Measurements from ENCODE around the gene HEG1. TPM values are rescaled to one million over a fixed set of nuclear protein-coding genes. Genes with fewer than 3 reads are reported as not detected.

HEG1 gene
- total and polyA plus RNA-seq, 2 of the 13 experiments (the other 11 are each of a cell fraction or from before 2014, with no cell fraction given): 10.7 to 18.2 TPM

DNA sequence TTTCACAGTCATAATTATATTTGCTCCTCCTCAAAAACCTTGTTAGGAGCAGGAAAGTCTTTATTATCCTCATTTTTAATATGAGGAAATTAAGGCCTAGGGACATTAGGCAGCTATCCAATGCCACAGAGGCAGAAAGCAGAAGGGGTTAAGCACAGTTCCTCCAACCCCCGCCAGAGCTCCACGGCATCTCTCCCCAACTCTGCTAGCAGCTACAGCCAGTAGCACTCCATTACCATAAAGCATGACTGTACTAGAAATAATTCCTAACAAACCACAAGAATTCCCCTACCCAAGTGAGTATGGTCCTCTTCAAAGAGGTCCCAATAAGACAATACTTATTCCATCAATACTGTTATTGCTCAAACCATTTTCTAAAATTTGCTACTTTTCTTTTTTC lies 9.8 kb downstream of the HEG1 start:
- ChIA-PET CTCF (ENCODE audit: low intra/inter-chr PET ratio, low total read pairs) (no interaction called here), POLR2A (no interaction called here)
- peaks cover 23% of the 10 kb centered on the region for H3K4me1 ChIP-seq (ENCODE audit: insufficient read depth, low read length)
- H3K4me3 ChIP-seq (replicated peaks in 1 of 3; ENCODE audit: insufficient read depth in 1 of 3, low read depth in 2 of 3, low read length in 3 of 3): no peak overlapping the region
- peaks cover 10% of the 10 kb centered on the region; the same call in 1 of the 2 replicates for H4K20me1 ChIP-seq (ENCODE audit: insufficient read depth, low read length)
- TF ChIP-seq BHLHE40 (IDR thresholded peaks at IDR 0.05; ENCODE audit: low read length) (no peak), ZIK1 (CRISPR knock-in tag; IDR thresholded peaks at IDR 0.05; ENCODE audit: borderline replicate concordance, low read depth) (no peak), EP300 (IDR thresholded peaks at IDR 0.05; ENCODE audit: low read depth in 2 of 2, low read length in 2 of 2) (no peak), EP300 (CRISPR knock-in tag; IDR thresholded peaks at IDR 0.05; ENCODE audit: borderline replicate concordance) (no peak), POLR2G (IDR thresholded peaks at IDR 0.05; ENCODE audit: low read depth, low read length) (no peak), ZNF430 (CRISPR knock-in tag; IDR thresholded peaks at IDR 0.05) (no peak), NFATC3 (CRISPR knock-in tag; IDR thresholded peaks at IDR 0.05) (no peak), ATF1 (CRISPR knock-in tag; IDR thresholded peaks at IDR 0.05) (no peak), ERF (CRISPR knock-in tag; IDR thresholded peaks at IDR 0.05) (no peak), RARG (CRISPR knock-in tag; IDR thresholded peaks at IDR 0.05; ENCODE audit: low read depth) (no peak), ZC3H4 (CRISPR knock-in tag; IDR thresholded peaks at IDR 0.05; ENCODE audit: borderline replicate concordance) (no peak), KAT8 (CRISPR knock-in tag; IDR thresholded peaks at IDR 0.05) (no peak), CBX5 (CRISPR knock-in tag; IDR thresholded peaks at IDR 0.05; ENCODE audit: borderline replicate concordance) (no peak), KLF13 (CRISPR knock-in tag; IDR thresholded peaks at IDR 0.05) (no peak)
- TF ChIP-seq, protein P1, sequence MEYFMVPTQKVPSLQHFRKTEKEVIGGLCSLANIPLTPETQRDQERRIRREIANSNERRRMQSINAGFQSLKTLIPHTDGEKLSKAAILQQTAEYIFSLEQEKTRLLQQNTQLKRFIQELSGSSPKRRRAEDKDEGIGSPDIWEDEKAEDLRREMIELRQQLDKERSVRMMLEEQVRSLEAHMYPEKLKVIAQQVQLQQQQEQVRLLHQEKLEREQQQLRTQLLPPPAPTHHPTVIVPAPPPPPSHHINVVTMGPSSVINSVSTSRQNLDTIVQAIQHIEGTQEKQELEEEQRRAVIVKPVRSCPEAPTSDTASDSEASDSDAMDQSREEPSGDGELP (IDR thresholded peaks at IDR 0.05; ENCODE audit: borderline replicate concordance, low read depth): no peak
- TF ChIP-seq, protein P2, sequence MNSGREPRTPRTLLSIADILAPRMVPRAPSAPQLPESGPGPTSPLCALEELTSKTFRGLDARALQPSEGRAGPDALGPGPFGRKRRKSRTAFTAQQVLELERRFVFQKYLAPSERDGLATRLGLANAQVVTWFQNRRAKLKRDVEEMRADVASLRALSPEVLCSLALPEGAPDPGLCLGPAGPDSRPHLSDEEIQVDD (CRISPR knock-in tag; IDR thresholded peaks at IDR 0.05; ENCODE audit: borderline replicate concordance): no peak
- no peak overlapping the region for H3K27ac ChIP-seq (ENCODE audit: extremely low read length, insufficient read depth, low read length)
- no peak overlapping the region for H3K9ac ChIP-seq (ENCODE audit: insufficient read depth, low read depth, low read length)
- FAIRE-seq (no peak), DNase-seq (ENCODE audit: low spot score) (no peak), ATAC-seq (no peak)
- H3K36me3 ChIP-seq (replicated peaks in 1 of 2; ENCODE audit: control insufficient read depth in 1 of 2, insufficient read depth in 2 of 2, low read length in 2 of 2): peaks cover 22 to 38% of the 10 kb centered on the region in 2 experiments; a peak in 4 of 5 replicates
- H3K9me3 ChIP-seq (ENCODE audit: low read length): no peaks in the 10 kb centered on the region
- peaks cover 26% of the 10 kb centered on the region for H3K79me2 ChIP-seq (ENCODE audit: insufficient read depth, low read length)
- intact Hi-C loops (cut with micrococcal nuclease; ENCODE audit: unreplicated experiment) (no loop called here), in situ Hi-C loops (cut with HindIII; ENCODE audit: extremely low pct_ligation_motif_present, low pct_unique_long_range_greater_than_20kb) (no loop called here)
- H3K4me2 ChIP-seq (ENCODE audit: low read depth, low read length): no peak overlapping the region
- no TSS peak for BruUV-seq (replicated peaks)
- no peak overlapping the region for H2AFZ ChIP-seq (ENCODE audit: low read length)
- WGBS (ENCODE audit: low lambda C conversion rate): 80% methylated on average over 2 of the region's 2 CpGs
- H3K27me3 ChIP-seq (ENCODE audit: control insufficient read depth in 1 of 2, insufficient read depth in 2 of 2, low read length in 2 of 2): no peaks in the 10 kb centered on the region

All from HepG2 (cell line).